GM19328 (cell line): ENCODE results near the gene COMP.

ENCODE experiments used
- ATAC-seq: cut with Tn5 transposase; IDR thresholded peaks from one replicate; pipeline ENCODE4 v1.9.1; 2021; ENCODE audit warnings: mild to moderate bottlenecking, moderate library complexity; ENCODE audit not compliant: unreplicated experiment

The COMP gene

GRCh38 chr19:18783958-18784785 is 6.9 kb downstream of the COMP start:
- ATAC-seq = no peak

- no peak for ATAC-seq
Observed at GRCh38 chr19:18782559-18783225, 8.4 kb downstream of the COMP start.

- ATAC-seq = no peak
Observed at GRCh38 chr19:18781885-18782527, 9.1 kb downstream of the COMP start.

GRCh38 chr19:18781047-18781600 is 10.0 kb downstream of the COMP start:
- ATAC-seq = no peak

- no peak for ATAC-seq
Observed at GRCh38 chr19:18780631-18781030, 10.5 kb downstream of the COMP start.

- ATAC-seq = no peak
Observed at GRCh38 chr19:18780081-18780480, 11.0 kb downstream of the COMP start.

- ATAC-seq = no peak
Observed at GRCh38 chr19:18778826-18779495, 12.1 kb downstream of the COMP start.

GRCh38 chr19:18778076-18778389 is 13.1 kb downstream of the COMP start:
- ATAC-seq = no peak

- ATAC-seq = no peak
Observed at GRCh38 chr19:18777301-18778075, 13.6 kb downstream of the COMP start.

GRCh38 chr19:18776736-18777135 is 14.4 kb downstream of the COMP start:
- ATAC-seq = no peak

GRCh38 chr19:18776288-18776594 is 14.9 kb downstream of the COMP start:
- no peak for ATAC-seq

- no peak for ATAC-seq
Observed at GRCh38 chr19:18775586-18776287, 15.4 kb downstream of the COMP start.

- no peak for ATAC-seq
Observed at GRCh38 chr19:18774782-18775444, 16.2 kb downstream of the COMP start.

GRCh38 chr19:18774107-18774506 is 17.0 kb downstream of the COMP start:
- ATAC-seq = no peak

- no peak for ATAC-seq
Observed at GRCh38 chr19:18773682-18774081, 17.4 kb downstream of the COMP start.

GRCh38 chr19:18772620-18773587 is 18.2 kb downstream of the COMP start:
- no peak for ATAC-seq

- ATAC-seq = no peak
Observed at GRCh38 chr19:18771328-18772242, 19.5 kb downstream of the COMP start.
